HG02938 (cell line): ENCODE data around the gene SERINC5.
A peak's percentile ranks its signal among the peaks of the same experiment; 100 is the strongest.
"Not testable (repeated sequence)": the region's sequence is repeated elsewhere in the genome, so short reads cannot be mapped to it uniquely, and the experiment has no call there.

Source experiments
- ATAC-seq: cut with Tn5 transposase; IDR thresholded peaks from one replicate; pipeline ENCODE4 v1.9.1; 2021; ENCODE audit warnings: mild to moderate bottlenecking, moderate library complexity; ENCODE audit not compliant: unreplicated experiment

Gene SERINC5

DNA sequence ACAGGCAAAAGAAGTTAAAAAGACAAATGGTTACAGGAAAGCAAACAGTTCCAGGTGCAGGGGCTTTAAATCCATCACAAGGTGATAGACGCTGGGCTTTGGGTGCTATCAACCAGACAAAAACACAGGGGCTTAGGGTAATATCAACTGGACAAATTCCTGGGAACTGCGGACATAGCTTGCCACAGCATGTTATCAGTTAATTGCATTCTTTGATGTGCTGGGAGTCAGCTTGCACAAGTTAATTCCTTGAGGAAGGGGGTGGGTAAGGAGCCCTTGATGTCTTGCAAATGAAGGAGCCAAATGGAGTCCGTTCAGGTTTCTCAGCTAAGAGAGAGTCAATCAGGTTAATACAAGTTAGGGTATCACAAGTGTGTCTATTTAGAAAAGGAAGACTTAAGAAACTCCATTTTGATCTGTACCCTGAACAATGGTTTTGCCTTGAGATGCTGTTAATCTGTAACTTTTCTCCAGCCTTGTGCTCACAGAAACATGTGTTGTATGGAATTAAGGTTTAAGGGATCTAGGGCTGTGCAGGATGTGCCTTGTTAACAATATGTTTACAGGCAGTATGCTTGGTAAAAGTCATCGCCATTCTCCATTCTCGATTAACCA, 144.4 kb downstream of the SERINC5 start:
- not testable (repeated sequence) for ATAC-seq

DNA sequence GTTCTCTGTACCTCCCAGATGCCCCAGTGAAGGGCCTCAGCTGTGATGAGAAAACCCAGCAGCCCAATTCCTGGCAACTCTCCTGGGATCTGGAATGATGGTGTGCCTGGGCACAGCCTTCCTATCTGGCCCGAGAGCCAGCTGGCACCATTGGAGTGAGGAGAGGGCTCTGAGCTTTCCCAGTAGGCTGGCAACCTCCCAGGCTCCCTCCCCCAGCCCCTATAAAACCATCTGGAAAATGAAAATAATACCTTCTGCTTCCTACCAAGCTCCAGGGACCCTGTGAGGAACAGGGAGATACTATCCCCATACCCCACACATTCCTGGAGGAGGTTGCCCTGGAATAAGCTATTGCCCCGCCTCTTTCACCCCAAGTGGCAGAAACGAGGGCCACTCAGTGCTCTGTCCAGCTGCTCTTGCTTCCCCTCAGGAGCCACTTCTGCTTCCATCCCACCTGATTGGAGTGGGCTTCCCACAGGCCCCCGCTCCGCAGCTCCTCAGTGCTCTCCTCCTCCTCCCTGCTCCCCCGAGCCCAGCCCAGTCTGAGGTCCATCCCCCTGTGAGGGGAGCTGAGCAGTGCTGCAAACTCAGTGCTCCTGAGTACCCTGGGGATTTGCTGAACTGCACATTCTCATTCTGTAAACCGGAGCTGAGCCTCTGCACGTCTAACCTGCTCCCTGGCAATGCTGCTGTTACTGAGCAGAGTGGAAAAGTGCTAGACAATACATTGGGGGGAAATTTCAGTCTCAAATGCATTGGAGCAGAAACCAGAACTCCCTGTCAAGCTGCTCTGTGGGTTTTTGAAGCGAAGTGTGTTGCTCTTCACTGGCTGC, 146.0 kb downstream of the SERINC5 start:
- no peak for ATAC-seq

DNA sequence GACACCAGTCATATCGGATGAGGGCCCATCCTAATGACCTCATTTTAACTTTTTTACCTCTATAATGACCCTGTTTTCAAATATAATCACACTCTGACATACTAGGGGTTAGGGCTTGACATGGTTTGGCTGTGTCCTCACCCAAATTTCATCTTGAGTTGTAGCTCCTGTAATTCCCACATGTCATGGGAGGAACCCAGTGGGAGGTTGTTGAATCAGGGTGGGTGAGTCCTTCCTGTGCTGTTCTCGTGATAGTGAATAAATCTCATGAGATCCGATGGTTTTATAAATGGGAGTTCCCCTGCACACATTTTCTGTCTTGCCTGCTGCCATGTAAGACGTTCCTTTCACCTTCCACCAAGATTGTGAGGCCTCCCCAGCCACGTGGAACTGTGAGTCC, 148.9 kb downstream of the SERINC5 start:
- ATAC-seq = no peak

DNA sequence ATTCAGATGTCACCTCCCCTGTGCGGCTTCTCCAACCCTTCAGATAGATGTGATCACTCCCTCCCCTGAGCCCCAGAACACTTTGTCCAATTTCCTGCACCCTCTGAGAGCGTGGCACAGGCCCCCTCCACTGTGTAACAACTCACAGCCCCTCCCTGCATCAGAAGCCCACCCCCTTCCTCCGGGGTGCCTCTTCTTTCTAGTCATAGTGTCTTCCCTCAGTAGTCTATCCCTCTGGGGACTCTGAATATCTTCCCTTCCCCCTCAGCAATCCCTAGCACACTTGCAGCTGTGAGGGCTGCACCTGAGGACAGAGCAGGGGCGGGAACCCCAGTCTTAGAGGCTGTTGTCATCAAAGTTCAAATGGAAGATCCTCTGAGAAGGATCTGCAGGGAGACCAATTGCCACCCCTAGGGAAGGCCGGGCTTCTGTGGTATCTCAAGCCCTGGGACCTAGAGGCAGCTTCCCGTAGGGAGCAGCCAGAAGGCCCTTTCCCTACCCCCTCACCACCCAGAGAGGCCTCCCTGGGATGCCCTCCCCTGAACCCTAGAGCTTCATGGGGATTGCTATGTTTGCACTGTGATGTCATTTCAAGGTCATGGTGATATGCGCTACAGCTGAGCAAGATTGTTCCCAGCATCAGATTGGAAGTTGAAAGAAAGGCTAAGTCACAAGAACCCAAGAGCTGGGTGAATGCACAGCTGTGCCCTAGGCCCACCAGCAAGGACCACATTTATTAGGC, 150.0 kb downstream of the SERINC5 start:
- ATAC-seq = no peak

DNA sequence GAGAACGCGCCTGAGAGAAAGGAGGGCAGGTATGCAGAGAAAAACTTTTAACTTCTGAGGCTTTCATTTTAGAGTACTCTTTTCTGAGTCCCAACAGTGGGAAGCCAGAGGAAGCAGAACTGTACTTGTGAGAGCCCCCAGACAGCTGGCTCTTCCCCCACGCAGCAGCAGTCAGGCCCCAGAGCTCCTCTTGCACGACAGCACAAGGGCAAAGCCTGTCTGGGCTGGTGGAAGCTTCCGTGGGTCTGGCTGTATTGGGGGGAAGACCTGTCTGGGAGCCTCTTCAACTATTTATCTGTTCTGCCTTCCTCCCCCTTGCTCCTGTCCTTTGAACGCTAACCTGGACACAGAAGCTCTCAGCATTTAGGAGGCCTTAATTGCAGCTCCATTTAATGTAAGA, 152.5 kb downstream of the SERINC5 start:
- no peak for ATAC-seq

DNA sequence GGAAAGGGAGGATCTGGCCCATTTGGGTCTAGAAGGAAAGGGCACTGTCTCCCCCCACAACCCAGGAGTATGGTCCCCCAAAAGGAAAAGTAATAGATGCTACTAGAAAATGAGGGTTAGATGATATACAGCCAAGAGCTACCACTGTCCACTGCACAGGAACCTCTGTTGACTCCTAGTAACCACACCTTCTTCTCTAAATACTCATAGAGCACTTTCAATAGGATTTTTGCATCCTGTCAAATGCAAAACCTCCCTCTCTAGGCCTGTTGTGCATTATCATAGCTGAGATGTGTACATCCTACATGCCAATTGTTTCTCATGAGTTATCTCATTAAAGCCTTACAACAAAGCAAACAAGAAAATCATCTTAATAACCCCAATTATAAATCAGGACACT, 153.9 kb downstream of the SERINC5 start:
- peak; percentile 70 for ATAC-seq

DNA sequence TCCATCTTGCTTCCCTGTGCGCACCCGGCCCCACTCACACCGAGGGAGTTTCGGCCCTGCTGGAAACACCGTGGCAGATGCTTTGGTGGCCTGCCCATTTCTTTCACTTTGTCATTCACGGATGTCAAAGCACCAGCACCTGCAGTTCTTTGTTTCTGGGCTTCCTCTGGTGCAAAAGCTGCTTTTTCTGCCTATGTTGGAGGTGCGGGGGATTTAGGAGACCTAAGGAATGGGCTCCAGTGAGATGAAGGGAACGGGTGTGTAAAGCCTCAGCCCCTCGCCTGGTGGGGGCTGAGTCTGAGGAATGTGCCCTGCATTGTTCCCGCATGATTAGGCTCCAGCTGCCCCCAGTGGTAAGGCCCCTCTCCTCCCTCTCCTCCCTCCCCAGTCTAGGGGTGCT, 158.4 kb downstream of the SERINC5 start:
- no peak for ATAC-seq

DNA sequence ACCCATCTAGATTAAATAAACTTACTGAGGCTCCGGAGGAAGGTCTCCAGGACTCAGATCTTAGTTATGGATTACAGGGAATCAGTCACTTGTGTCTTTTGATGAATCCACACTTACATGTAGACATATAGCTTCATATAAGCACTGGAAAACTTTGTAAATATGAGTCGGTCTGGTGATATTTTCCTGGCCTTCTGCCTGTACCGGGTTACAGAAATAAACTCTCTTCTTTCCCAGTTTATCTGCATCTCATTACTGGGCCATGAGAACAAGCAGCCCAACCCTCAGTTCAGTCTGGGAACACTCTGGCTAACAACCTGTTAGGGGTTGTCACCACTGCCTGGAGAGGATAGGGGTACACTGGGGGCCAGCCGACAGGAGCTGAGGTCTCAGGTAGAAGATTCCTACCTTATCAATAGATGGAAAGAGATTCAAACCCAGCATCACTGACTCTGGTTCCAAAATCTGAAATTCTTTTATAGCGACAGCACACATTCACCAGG, 161.6 kb downstream of the SERINC5 start:
- no peak for ATAC-seq

DNA sequence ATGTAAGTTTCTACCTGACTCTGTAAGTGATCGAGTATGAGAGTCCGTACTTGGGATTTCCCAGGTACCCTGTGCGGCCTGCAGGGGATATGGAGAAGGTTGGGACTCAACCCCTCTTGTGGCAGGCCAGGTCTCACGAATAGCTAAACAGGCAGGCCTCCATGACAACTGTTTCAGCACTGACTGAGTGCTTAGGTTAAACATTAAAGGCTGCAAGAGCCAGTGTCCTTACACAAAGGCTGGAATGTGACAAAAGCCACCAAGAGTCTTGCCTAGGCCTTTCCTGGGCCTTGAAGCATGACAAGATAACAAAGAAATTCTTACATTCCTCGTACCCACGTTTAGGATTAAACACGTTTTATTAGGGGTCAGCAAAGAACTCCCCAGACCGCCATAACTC, 162.1 kb downstream of the SERINC5 start:
- no peak for ATAC-seq

DNA sequence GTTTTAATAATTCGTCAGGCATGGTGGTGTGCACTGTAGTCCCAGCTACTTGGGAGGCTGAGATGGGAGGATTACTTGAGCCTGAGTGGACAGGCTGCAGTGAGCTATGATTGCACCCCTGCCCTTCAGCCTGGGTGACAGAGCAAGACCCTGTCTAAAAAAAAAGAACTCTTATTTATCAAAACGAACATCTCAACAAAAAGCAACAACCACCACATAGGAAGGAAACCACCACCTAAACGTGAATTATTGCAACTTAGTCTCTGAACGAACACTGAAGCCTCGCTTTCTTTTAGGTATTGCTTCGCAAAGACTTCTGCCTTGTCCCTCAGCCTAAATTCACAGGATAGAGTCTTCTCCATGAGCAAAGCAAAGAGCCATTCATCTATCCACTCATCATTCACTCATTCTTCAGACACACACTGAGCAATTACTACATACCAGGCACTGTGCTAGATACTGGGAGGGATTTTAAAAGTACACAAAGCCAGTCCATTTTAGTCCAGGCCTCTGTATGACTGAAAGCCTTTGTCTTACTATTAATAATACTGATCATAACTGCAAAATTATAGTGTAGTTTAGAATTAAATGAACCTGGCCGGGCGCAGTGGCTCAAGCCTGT, 163.3 kb downstream of the SERINC5 start:
- ATAC-seq = no peak

DNA sequence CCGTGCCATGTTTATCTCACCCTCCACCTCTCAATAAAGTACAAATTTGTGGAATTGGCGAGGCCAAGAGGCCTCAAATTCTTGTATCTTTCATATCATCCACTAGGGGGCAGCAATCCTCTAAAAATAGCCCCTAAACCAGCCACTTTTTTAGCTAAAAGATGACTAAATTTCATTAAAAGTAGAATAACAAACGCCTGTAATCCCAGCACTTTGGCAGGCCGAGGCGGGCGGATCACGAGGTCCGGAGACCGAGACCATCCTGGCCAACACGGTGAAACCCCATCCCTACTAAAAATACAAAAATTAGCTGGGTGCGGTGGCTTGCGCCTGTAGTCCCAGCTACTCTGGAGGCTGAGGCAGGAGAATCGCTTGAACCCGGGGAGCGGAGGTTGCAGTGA, 164.1 kb downstream of the SERINC5 start:
- not testable (repeated sequence) for ATAC-seq

DNA sequence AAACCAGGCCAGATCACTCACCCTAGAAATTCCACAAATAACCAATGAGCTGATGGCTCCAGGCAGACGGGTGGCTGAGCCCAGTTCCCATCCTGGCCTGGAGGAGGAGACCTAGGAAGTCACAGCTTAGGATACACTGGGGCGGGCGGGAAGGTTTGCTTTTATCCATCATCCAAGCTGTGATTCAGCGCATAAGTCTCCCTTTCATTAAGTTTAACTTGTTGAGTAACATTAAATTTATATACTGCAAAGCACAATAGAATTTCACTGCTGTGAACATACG, 165.0 kb downstream of the SERINC5 start:
- ATAC-seq = no peak

DNA sequence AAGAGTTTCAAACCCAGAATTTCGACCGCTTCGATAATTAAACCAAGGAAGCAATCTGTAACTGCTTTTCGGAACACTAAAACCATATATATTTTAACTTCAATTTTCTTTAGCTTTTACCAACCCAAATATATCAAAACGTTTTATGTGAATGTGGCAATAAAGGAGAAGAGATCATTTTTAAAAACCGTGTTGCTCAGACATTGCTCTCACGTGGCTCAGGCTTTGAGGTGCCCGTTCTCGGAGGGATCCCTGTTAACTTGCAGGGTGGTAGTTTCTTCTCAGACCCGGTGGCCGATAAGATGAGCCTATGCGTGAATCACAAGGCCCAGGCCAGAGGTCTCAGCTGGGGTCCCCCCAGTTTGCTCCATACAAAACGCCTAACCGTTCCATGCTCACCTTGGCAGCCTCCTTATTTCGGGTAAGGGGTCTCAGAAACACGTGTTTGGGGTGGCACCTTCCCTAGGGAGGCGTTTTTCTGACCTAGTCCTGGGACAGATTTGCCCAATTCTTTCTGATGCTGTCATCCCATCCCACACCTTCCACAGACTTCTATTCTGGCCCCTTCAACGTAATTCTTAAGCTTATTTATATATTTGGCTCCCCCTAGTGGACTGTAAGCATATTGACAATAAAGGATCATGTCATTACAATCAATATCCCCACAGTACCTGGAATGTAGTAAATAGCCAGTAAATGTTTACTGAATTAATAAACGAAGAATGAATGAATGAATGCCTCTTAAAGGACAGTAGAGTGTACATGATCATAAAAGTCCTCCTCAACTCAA, 172.6 kb downstream of the SERINC5 start:
- no peak for ATAC-seq

DNA sequence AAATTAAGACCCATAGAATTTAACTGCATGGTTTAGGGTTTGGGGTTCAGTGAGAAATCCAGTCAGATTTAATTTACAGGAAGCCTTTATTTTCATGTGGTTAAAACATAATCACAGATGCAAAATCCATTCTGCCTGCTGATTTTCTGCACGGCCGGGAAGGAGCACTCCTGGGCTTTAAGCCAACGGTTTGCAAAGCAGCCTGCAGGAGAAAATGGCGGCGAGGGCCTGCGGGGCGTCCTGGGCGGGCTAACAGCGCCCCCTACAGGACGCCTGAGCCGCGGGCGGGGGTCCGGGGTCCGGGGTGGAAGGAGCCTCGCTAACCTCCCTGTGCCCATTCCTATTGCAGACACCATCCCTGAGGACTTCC, 173.1 kb downstream of the SERINC5 start:
- no peak for ATAC-seq

DNA sequence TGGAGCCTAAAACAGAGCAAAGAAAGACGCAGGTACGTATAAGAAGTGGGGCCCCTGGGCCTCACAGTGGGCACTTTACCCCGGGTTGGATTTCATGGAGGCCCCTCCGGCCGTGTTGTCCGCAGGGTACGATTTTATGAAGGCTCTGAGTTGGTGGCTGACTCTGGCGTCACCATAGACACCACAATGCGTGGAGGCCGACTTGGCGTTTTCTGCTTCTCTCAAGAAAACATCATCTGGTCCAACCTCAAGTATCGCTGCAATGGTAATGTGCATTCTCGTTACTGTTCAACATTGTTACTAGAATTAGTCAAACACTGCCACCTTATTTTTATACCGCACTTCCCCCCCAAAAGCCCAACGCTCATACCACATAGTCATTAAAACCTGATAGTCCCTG, 173.6 kb downstream of the SERINC5 start:
- no peak for ATAC-seq

DNA sequence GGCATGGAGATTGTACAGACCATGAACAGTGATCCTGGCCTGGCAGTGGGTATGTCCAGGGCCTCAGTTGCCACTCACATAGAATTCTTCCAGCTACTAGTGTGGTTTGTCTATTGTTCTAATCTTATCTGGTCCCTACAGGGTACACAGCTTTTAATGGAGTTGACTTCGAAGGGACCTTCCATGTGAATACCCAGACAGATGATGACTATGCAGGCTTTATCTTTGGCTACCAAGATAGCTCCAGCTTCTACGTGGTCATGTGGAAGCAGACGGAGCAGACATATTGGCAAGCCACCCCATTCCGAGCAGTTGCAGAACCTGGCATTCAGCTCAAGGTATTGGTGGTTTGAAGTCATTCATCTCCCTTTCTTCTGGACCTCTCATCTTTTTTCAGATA, 176.9 kb downstream of the SERINC5 start:
- no peak for ATAC-seq

DNA sequence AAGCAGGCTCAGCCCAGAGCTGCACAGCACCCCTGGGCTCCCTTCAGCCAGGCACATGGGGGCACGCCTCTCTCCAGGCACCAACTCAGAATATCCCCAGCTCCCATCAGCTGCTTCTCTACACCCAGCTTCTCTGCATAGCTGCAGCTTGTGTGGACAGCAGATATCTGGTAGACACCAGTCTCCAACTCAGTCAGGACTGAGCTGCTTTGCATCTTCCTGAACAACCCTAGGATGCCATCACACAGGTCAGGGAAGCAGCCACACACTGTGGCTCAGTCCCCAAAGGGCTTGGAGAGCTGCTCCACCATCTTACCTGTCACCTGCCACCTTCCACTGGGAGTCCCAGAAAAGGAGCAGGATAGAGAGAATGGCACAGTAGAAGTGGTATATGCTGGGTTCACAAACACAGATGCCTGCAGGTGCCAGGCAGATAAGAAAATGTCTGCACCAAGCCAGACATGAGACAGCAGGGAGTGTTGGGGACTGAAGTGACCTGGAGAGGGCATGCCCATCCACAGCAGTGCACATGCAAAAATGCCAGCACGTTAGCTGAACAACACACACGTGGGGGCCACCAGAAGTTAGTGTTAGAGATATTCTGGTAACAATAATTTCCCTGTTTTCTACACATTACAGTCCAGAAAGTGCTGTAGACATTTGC, 178.7 kb downstream of the SERINC5 start:
- ATAC-seq = no peak

DNA sequence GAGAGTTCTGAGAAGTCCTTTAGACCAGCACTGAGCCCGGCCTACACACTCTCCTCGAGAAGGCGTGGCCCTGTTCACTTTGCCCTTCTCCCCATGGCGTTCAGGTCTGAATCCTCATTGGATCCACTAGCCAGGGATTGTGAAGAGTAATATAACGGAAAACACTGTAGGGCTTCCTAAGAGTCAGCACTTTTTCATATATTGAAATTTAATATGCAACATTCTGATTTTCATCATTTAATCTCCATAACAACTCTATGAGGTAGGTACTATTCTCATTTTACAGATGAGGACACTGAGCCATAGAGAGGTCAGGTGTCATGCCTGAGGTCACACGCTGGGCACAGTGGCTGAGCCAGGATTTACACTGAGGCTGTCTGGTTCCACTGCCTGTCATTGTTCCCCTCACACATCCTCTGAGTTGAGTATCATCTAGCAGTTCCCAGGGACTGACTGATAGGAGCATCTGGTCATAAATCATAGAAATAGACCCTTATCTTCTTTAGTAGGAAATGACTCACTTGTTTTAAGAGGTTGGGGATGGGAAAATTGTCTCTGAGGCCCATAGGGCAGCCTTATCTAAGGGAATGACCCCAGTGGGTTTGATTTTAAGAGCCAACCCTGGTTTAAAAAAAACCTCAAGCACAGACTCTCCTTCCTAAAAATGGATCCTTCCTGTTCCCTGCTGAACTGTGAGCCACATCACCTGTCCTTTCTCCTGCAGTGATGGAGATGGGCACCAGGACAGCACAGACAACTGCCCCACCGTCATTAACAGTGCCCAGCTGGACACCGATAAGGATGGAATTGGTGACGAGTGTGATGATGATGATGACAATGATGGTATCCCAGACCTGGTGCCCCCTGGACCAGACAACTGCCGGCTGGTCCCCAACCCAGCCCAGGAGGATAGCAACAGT, 179.5 kb downstream of the SERINC5 start:
- ATAC-seq = no peak
